Caco-2 (cell line): ENCODE results near the gene TRAPPC13. TPM values are rescaled to one million over a fixed set of nuclear protein-coding genes. Genes with fewer than 3 reads are reported as not detected.

Experiments
- BruUV-seq: library from RNA; stranded (reverse); fragments of 400-500 nt; replicated peaks from 2 replicates; lab custom pipeline; 2021; lab: Mats Ljungman, UMichigan
- CTCF ChIA-PET: fragments of 300-600 bp; sonication (Branson Sonifier 250); formaldehyde crosslinking; loops from one replicate; lab custom pipeline; 2022; ENCODE audit warnings: antibody characterized with exemption; lab: Charles Lee
- POLR2A ChIA-PET: fragments of 300-600 bp; sonication (Branson Sonifier 250); formaldehyde crosslinking; loops from one replicate; lab custom pipeline; 2022; ENCODE audit warnings: antibody characterized with exemption; lab: Charles Lee
- DNase-seq, 2 experiments: peaks; one replicate each; pipeline versions ENCODE4 v3.0.0 to v3.0.0-alpha.2; 2020 to 2022
- H3K27me3 ChIP-seq: replicated peaks from 2 replicates; pipeline ENCODE4 v1.6.0; 2011; ENCODE audit warnings: low read length; ENCODE audit not compliant: control insufficient read depth, insufficient read depth
- H3K36me3 ChIP-seq: 2 replicates; pipeline ENCODE4 v1.5.1; 2011; ENCODE audit warnings: low read length; ENCODE audit not compliant: control insufficient read depth, insufficient read depth
- H3K4me1 ChIP-seq: fragments of 250-450 bp; sonication (Bioruptor Pico); 2 replicates; pipeline ENCODE4 v1.5.1; 2020; ENCODE audit warnings: mild to moderate bottlenecking
- H3K4me3 ChIP-seq: 2 replicates; pipeline ENCODE4 v1.5.1; 2011; ENCODE audit warnings: low read depth, mild to moderate bottlenecking, control low read depth, low read length
- H3K9me3 ChIP-seq: fragments of 250-450 bp; sonication (Bioruptor Pico); 2 replicates; pipeline ENCODE4 v1.5.1; 2020; ENCODE audit warnings: mild to moderate bottlenecking, moderate library complexity
- H3K27ac Mint-ChIP-seq: one replicate; pipeline ENCODE4 v1.8.0; 2022; ENCODE audit warnings: mixed read lengths; ENCODE audit not compliant: unreplicated experiment
- H3K27me3 Mint-ChIP-seq: one replicate; pipeline ENCODE4 v1.8.0; 2022; ENCODE audit warnings: mixed read lengths; ENCODE audit not compliant: insufficient read depth, unreplicated experiment
- H3K36me3 Mint-ChIP-seq: one replicate; pipeline ENCODE4 v1.8.0; 2022; ENCODE audit warnings: mild to moderate bottlenecking, mixed read lengths; ENCODE audit not compliant: insufficient read depth, unreplicated experiment
- H3K4me1 Mint-ChIP-seq: one replicate; pipeline ENCODE4 v1.8.0; 2022; ENCODE audit warnings: low read depth, mixed read lengths; ENCODE audit not compliant: unreplicated experiment
- H3K4me3 Mint-ChIP-seq: one replicate; pipeline ENCODE4 v1.8.0; 2022; ENCODE audit warnings: mild to moderate bottlenecking, moderate library complexity, mixed read lengths; ENCODE audit not compliant: unreplicated experiment
- H3K9me3 Mint-ChIP-seq: one replicate; pipeline ENCODE4 v1.8.0; 2022; ENCODE audit warnings: mixed read lengths; ENCODE audit not compliant: unreplicated experiment
- intact Hi-C: fragments of 100-400 bp; cut with micrococcal nuclease; formaldehyde crosslinking; loops from one replicate; pipeline ENCODE4 v1.10.0; 2022; ENCODE audit not compliant: unreplicated experiment
- total RNA-seq: library from RNA; stranded (reverse); gene quantifications from 2 replicates; pipeline ENCODE4 v1.2.3, GENCODE V29; 2022
- TF ChIP-seq, protein P1 (sequence below), 2 experiments: fragments of 200-600 bp in 1 of 2; IDR thresholded peaks; 1 replicate in 1 of 2; 2 replicates in 1 of 2; pipeline versions ENCODE4 v1.5.1 to v1.8.0; 2011 to 2022; ENCODE audit warnings: antibody characterized with exemption in 1 of 2, control low read depth in 1 of 2, inconsistent platforms in 1 of 2, low read depth in 1 of 2, low read length in 1 of 2, mild to moderate bottlenecking in 1 of 2, moderate library complexity in 1 of 2; ENCODE audit not compliant: insufficient read depth in 1 of 2, severe bottlenecking in 1 of 2, unreplicated experiment in 1 of 2

Gene TRAPPC13
- total RNA-seq, 1 experiment from 2014 or later, result 19.6 TPM

DNA sequence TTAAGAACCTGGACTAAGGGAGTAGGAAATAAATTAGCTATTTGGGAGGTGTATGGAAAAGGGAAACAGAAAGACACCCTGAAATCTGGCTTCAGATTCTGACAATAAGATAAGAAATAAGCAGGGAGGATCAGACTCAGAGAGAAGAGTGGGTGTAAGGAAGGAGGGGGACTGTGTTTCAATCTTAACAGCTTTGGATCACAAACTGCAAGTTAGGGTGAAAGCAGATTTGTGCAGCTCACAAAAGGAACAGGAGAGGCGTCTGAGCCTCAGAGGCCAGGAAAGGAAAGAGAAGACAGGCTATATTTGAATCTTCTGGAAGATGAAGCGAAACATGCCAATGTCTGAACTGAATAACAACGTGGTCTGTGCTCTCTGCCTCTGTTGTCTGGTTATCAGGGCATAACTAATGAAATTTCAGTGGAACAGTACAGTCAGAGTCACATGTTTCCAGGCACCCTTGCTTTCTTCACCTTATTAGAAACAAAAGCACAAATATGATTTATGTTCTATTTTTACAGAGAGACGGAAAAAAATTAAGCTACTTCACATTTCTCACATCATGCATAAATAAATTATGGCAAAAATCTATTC, 70.4 kb downstream of the TRAPPC13 start:
- Mint-ChIP-seq H3K4me3 (no peak overlapping the region), H3K36me3 (peaks cover 4% of the 10 kb centered on the region), H3K4me1 (no peaks in the 10 kb centered on the region), H3K9me3 (no peaks in the 10 kb centered on the region), H3K27ac (no peak overlapping the region), H3K27me3 (no peaks in the 10 kb centered on the region)
- TF ChIP-seq, protein P1, sequence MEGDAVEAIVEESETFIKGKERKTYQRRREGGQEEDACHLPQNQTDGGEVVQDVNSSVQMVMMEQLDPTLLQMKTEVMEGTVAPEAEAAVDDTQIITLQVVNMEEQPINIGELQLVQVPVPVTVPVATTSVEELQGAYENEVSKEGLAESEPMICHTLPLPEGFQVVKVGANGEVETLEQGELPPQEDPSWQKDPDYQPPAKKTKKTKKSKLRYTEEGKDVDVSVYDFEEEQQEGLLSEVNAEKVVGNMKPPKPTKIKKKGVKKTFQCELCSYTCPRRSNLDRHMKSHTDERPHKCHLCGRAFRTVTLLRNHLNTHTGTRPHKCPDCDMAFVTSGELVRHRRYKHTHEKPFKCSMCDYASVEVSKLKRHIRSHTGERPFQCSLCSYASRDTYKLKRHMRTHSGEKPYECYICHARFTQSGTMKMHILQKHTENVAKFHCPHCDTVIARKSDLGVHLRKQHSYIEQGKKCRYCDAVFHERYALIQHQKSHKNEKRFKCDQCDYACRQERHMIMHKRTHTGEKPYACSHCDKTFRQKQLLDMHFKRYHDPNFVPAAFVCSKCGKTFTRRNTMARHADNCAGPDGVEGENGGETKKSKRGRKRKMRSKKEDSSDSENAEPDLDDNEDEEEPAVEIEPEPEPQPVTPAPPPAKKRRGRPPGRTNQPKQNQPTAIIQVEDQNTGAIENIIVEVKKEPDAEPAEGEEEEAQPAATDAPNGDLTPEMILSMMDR (IDR thresholded peaks at IDR 0.05; ENCODE audit: insufficient read depth in 1 of 2, low read depth in 1 of 2, low read length in 1 of 2, severe bottlenecking in 1 of 2, unreplicated experiment in 1 of 2), result no peak
- intact Hi-C loops, result no loop called here
- Histone ChIP-seq H3K4me1 (no peaks in the 10 kb centered on the region), H3K9me3 (no peaks in the 10 kb centered on the region), H3K27me3 (no peaks in the 10 kb centered on the region), H3K36me3 (no peaks in the 10 kb centered on the region), H3K4me3 (no peak overlapping the region)
- POLR2A ChIA-PET, result no interaction called here
- BruUV-seq, result no TSS peak
- CTCF ChIA-PET, result no interaction called here
- no peak for DNase-seq

DNA sequence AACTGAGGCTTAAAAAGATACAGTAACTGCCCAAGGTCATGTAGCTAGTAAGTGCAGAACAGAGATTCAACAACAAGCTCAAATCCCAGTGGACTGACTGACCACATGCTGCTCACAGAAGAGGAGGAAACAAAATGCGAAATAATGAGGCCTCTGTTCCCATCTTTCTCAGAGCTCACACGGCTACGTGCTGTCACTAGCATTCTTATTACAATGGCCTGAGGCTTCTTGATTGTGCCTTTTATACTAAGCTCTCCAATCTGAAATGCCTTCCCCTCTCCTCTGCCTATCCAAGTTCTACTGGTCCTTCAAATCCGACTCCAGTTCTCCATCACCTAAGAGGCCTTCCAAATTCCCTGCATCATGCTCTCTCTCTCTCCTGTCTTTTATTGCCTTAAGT, 71.1 kb downstream of the TRAPPC13 start:
- Mint-ChIP-seq H3K27ac (no peak overlapping the region), H3K9me3 (no peaks in the 10 kb centered on the region), H3K27me3 (no peaks in the 10 kb centered on the region), H3K36me3 (peaks cover 6% of the 10 kb centered on the region), H3K4me1 (no peaks in the 10 kb centered on the region), H3K4me3 (no peak overlapping the region)
- no TSS peak for BruUV-seq
- TF ChIP-seq, protein P1 (IDR thresholded peaks at IDR 0.05; ENCODE audit: insufficient read depth in 1 of 2, low read depth in 1 of 2, low read length in 1 of 2, severe bottlenecking in 1 of 2, unreplicated experiment in 1 of 2), result no peak
- Histone ChIP-seq H3K4me3 (no peak overlapping the region), H3K4me1 (no peaks in the 10 kb centered on the region), H3K27me3 (no peaks in the 10 kb centered on the region), H3K9me3 (no peaks in the 10 kb centered on the region), H3K36me3 (no peaks in the 10 kb centered on the region)
- intact Hi-C loops, result no loop called here
- ChIA-PET POLR2A (no interaction called here), CTCF (no interaction called here)
- DNase-seq, result no peak

DNA sequence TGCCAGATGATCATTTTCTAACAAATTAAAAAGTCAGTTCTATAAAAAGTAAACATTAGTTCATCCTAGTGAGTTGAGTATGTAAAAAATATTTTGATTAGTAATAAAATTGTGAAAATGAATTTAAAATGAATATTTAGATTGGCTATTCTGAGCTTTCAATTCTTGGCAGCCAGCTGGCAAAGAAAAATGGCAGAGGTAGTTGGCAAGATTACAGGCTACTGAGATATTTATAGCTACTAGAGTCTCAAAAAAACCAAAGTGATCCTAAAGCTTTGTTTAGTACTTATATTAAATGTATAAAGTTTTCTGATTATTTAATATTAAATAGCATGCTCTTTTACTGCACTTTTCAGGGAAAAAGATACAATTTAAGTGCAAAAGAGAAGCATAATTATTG, 72.1 kb downstream of the TRAPPC13 start:
- BruUV-seq, result no TSS peak
- H3K36me3 ChIP-seq, result no peaks in the 10 kb centered on the region
- peaks cover 6% of the 10 kb centered on the region for H3K36me3 Mint-ChIP-seq
- no peaks in the 10 kb centered on the region for H3K4me1 Mint-ChIP-seq
- no peak overlapping the region for H3K4me3 Mint-ChIP-seq
- no peak for DNase-seq
- TF ChIP-seq, protein P1 (IDR thresholded peaks at IDR 0.05; ENCODE audit: insufficient read depth in 1 of 2, low read depth in 1 of 2, low read length in 1 of 2, severe bottlenecking in 1 of 2, unreplicated experiment in 1 of 2), result no peak
- no peaks in the 10 kb centered on the region for H3K9me3 ChIP-seq
- no peaks in the 10 kb centered on the region for H3K27me3 Mint-ChIP-seq
- intact Hi-C loops, result no loop called here
- H3K27ac Mint-ChIP-seq, result no peak overlapping the region
- CTCF ChIA-PET, result no interaction called here
- no peaks in the 10 kb centered on the region for H3K27me3 ChIP-seq
- no peaks in the 10 kb centered on the region for H3K4me1 ChIP-seq
- H3K9me3 Mint-ChIP-seq, result no peaks in the 10 kb centered on the region
- no peak overlapping the region for H3K4me3 ChIP-seq
- POLR2A ChIA-PET, result no interaction called here
